Peyer's patch (tissue), 4 donors: ENCODE results near the gene CCDC85A.

Experiments used
- CTCF ChIP-seq, 6 experiments: fragments of 450-650 bp in 4 of 6; fragments of 200-600 bp in 2 of 6; sonication (generic) in 1 of 6; IDR thresholded peaks; one replicate each; pipeline ENCODE4 v1.5.1; 2017 to 2019; ENCODE audit warnings: antibody characterized with exemption in 6 of 6, mild to moderate bottlenecking in 3 of 6, moderate library complexity in 1 of 6
- POLR2A ChIP-seq, 2 donors: fragments of 450-650 bp; IDR thresholded peaks; one replicate each; pipeline ENCODE4 v1.5.1; 2017; ENCODE audit warnings: antibody characterized with exemption in 2 of 2, mild to moderate bottlenecking in 2 of 2, moderate library complexity in 2 of 2

- no peak for TF ChIP-seq POLR2A (IDR thresholded peaks at IDR 0.05)
- TF ChIP-seq CTCF (IDR thresholded peaks at IDR 0.05) = no peak
These were observed 161.0 kb downstream of the CCDC85A start for GRCh38 chr2:56344771-56345170.
